ENCODE results near the gene ZFPM1.

DNA sequence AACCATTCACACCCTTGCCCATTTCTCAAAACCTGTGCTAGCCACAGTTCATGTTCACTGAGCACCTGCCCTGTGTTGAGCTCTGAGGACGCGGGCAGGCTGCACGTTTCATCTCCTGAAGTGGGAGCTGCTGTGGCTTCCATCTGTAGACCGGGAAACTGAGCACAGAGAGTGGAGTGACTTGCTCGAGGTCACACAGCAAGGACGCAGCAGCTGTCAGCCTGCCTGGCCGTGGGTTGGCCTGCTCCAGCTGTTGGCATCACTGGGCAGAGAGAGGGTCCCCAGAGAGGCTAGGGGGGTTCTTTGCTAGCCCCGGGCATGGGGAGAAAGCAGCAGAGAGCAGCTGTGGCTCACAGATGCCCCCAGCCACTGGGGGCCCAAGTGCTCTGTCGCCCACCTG is 28.8 kb downstream of the ZFPM1 start:
- TF ChIP-seq POLR2AphosphoS5 (IDR thresholded peaks at IDR 0.05): no peak
- TF ChIP-seq, protein P1, sequence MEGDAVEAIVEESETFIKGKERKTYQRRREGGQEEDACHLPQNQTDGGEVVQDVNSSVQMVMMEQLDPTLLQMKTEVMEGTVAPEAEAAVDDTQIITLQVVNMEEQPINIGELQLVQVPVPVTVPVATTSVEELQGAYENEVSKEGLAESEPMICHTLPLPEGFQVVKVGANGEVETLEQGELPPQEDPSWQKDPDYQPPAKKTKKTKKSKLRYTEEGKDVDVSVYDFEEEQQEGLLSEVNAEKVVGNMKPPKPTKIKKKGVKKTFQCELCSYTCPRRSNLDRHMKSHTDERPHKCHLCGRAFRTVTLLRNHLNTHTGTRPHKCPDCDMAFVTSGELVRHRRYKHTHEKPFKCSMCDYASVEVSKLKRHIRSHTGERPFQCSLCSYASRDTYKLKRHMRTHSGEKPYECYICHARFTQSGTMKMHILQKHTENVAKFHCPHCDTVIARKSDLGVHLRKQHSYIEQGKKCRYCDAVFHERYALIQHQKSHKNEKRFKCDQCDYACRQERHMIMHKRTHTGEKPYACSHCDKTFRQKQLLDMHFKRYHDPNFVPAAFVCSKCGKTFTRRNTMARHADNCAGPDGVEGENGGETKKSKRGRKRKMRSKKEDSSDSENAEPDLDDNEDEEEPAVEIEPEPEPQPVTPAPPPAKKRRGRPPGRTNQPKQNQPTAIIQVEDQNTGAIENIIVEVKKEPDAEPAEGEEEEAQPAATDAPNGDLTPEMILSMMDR (IDR thresholded peaks at IDR 0.05): no peak
- TF ChIP-seq POLR2A (IDR thresholded peaks at IDR 0.05): no peak
- no peak for TF ChIP-seq EP300 (IDR thresholded peaks at IDR 0.05)

Measured in suprapubic skin (tissue), 4 donors.